ENCODE data around the gene TMPRSS11E. TPM values are rescaled to one million over a fixed set of nuclear protein-coding genes. Genes with fewer than 3 reads are reported as not detected.
"Not testable (repeated sequence)": the region's sequence is repeated elsewhere in the genome, so short reads cannot be mapped to it uniquely, and the experiment has no call there.

Gene TMPRSS11E
- polyA plus RNA-seq, 1 donor: not detected

DNA sequence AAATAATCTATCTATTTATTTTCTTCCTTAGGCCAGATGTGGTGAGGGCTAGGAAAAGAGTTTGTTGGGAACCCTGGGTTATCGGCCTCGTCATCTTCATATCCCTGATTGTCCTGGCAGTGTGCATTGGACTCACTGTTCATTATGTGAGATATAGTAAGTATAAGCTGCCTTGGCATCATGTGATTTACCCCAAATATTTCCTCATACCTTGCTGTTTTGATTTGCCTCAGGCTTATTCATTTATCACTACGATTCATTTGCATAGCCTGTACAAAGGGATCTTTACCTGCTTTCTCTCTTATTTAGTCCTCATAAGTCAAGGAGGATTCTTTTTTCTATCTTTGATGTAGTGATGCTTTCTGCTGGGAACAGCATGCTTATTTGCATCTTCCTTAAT is 14.5 kb downstream of the TMPRSS11E start:
- DNase-seq (ENCODE audit: low read depth): no peak

DNA sequence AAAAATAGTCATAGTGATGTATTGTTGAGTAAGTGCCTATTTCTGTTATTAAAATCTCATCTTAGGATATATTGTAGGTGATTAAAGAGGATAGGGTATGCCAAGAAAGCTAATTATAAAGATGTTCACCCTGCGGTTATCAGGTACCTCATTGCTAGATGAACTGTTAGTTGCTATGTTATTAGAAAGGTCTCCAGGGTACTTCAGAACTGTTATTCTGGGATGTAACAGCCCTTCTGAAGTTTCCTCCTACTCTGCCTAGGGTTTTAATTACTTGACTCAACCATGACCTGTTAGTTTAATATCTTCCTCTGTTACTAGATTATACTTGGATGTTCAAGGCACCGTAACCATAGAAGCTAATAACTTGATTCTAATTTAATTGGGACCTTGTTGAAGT is 15.4 kb downstream of the TMPRSS11E start:
- no peak for DNase-seq (ENCODE audit: low read depth)

GRCh38 chr4:68463796-68464195 is 16.5 kb downstream of the TMPRSS11E start:
- DNase-seq (ENCODE audit: low read depth): no peak

DNA sequence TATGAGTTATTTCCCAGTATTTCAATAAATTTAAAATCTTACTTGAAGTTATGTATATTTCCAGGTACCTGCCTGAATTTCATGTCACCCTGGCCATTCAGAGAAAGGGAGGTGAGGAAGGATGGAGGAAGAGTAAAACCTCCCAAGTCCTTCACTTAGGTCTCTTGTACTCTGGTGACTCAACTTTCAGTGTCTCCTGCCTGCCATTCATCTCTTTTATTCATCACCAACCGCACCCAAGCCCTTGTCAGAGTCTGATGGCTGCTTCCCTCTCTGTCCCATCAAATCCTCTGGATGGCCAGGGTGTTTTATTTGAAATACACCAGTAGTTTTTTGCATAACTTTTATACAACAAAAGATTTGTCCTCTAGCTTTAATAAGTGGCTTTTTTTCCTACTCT is 17.8 kb downstream of the TMPRSS11E start:
- DNase-seq (ENCODE audit: low read depth): no peak

- no peak for DNase-seq (ENCODE audit: low read depth)
Observed at GRCh38 chr4:68466185-68466584, 18.9 kb downstream of the TMPRSS11E start.

DNA sequence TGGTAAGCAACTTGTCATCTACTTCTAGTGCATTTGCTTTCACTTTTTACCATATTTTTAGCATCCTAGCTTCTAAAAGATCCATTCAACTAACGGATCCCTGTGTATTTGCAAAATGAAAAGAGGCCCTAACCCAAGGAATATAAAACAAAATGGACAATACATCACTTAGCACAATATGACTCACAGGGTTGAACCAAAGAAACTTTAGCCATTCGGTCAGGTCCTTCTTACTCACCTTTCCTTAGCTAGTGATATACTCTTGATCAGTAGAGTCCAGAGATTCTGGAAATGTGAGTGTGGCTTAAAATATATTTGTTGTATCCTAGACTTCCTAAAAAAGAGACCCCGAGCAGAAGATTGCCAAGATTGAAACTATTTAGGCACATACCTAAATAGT is 19.5 kb downstream of the TMPRSS11E start:
- no peak for DNase-seq (ENCODE audit: low read depth)

DNA sequence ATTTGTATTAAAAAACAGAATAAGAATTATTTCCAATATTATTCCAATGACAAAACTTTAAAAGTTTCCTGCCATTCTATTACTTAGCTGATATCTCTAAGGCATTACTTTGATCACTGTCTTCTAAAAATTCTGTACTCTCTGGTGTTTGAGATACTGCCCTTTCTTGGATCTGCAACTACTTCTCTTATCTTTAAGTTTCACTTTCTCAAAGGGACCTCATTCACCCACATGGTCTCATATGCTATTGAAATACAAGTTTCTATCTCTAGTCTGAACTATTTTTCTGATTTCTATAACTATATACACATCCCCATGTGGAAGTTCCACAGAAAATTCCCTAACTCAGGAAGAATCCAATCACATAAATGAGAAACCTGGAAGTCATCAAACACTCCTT is 22.2 kb downstream of the TMPRSS11E start:
- no peak for DNase-seq (ENCODE audit: low read depth)

DNA sequence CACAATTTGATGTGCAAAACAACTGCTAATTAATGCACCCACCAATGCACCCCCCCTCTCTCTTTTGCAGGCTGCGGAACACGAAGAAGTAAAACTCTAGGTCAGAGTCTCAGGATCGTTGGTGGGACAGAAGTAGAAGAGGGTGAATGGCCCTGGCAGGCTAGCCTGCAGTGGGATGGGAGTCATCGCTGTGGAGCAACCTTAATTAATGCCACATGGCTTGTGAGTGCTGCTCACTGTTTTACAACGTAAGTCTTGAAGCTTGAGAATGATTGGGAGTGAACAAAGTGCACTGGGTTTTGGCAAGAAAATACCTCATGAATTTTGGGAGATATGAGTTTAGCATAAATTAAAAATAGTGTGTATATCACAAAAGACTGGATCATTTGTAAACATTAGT is 28.9 kb downstream of the TMPRSS11E start:
- DNase-seq (ENCODE audit: low read depth): no peak

- DNase-seq (ENCODE audit: low read depth): no peak
Observed at GRCh38 chr4:68489338-68489737, 42.1 kb downstream of the TMPRSS11E start.

DNA sequence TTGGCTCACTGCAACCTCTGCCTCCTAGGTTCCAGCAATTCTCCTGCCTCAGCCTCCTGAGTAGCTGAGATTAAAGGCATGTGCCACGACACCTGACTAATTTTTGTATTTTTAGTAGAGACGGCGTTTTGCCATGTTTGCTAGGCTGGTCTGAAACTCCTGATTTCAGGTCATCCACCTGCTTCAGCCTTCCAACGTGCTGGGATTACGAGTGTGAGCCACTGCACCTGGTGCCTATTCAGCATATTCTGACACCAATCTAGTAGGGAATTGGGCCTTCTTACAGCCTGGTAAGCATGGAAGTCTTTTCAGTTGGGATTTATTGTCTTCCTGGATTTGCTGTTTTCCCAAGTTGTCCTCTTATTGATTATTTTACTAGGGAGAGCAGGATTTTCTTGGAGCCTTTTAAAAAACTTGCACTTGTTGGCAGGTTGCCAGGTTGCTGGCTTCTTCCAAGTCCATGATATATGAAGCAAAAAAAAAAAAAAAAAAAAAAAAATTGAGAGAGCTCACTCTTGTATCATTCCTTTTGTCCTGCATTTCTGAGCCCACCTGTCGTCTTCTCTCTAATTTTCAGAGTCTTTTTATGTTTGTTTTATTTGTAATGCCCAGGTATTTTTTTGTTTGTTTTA is 43.7 kb downstream of the TMPRSS11E start:
- no peak for DNase-seq (ENCODE audit: low read depth)

DNA sequence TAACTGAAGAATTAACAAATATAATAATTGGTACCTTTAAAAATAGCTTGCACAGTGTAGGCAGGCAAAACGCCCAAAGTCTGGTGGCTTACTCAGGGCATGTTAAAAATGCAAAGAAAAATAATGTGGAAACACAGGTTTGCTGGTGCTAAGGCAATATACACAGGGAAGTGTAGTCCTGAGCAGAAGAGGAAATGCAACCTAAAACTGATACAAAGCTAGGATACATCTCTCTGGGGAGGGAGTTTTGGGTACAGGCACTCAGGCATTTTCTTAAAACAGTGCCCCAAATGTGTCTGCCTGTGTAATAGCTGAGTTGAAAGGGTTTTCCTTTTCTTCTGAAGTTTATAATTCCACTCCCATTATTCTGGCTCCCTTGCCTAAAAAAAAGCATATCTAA is 47.4 kb downstream of the TMPRSS11E start:
- DNase-seq (ENCODE audit: low read depth): no peak

DNA sequence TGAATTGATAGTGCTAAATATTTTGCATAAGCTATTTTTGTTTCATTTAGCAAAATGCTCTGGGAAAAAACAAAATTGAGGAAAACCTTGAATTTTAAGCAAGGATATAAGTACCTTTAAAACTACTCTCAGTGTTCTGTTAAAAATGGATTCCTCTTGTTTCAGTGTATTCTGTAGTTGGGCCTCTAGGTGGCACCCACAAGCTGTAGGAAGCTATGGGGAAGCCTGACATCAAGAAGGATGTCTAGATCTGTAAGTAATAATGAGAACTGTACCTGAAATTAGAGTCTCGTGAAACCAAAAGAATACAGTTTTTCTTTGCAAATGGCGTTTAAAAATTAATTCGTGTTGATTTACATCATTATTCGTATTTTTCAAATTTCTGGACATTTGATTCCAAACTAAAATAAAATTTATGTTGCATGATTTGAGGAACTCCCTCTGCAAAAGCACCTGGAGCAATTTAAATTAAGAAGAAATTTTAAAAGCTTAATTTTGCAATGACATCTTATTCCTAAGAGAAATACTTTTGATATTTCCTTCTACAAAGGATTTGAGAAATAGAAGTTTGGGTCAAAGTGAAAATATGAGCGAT is 51.2 kb downstream of the TMPRSS11E start:
- peak; percentile 35 for DNase-seq (ENCODE audit: low read depth)

DNA sequence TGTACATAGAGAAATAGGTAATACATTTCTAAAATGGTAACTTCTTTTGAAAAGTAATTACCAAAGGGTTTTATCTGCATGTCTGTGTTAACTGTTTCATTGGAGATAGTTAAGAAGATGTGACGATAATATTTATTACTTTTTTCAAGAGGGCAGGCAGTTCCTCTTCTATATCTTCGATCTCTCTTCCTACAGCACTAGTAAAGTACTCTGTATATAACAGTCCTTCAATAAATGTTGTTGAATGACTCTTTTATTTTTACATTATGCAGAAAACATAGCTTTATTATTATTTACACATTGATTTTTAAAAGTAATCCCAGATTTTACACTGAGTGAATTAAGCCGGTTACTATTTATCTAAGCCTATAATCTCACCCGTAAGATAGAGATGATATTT is 51.8 kb downstream of the TMPRSS11E start:
- no peak for DNase-seq (ENCODE audit: low read depth)

GRCh38 chr4:68503462-68503861 is 56.2 kb downstream of the TMPRSS11E start:
- DNase-seq (ENCODE audit: low read depth): not testable (repeated sequence)

GRCh38 chr4:68504836-68505235 is 57.6 kb downstream of the TMPRSS11E start:
- not testable (repeated sequence) for DNase-seq (ENCODE audit: low read depth)

- DNase-seq (ENCODE audit: low read depth): not testable (repeated sequence)
Observed at GRCh38 chr4:68505452-68505851, 58.2 kb downstream of the TMPRSS11E start.

- DNase-seq (ENCODE audit: low read depth): no peak
Observed at GRCh38 chr4:68518889-68519288, 71.6 kb downstream of the TMPRSS11E start.

DNA sequence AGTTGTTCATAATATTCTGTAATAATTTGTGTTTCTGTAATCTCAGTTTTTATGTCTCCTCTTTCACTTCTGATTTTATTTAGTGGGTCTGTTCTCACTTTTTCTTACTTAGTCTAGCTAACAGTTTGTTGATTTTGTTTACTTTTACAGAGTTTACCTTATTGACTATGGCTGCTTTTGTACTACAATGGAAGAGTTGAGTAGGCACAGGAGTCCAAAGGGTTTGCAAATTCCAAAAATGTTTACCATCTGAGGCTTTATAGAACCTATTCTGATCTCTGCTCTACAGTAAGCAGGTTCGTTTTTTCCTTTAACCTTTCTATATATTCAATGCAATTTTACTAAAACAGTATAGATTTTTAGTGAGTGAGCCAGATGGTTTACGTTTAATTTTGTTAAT is 73.7 kb downstream of the TMPRSS11E start:
- no peak for DNase-seq (ENCODE audit: low read depth)

GRCh38 chr4:68522232-68522631 is 75.0 kb downstream of the TMPRSS11E start:
- not testable (repeated sequence) for DNase-seq (ENCODE audit: low read depth)

DNA sequence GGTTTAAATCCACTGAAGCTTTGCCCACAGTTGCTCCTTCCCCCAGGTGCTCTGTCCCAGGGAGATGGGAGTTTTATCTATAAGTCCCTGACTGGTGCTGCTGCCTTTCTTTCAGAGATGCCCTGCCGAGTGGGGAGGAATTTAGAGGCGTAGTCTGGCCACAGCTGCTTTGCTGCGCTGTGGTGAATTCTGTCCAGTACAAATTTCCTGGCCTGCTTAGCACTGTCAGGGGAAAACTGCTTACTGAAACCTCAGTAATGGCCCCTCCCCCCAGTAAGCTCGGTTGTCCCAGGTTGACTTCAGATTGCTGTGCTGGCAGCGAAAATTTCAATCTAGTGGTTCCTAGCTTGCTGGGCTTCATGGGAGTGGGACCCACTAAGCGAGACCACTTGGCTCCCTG is 88.7 kb downstream of the TMPRSS11E start:
- DNase-seq (ENCODE audit: low read depth): no peak

GRCh38 chr4:68536375-68536774 is 89.1 kb downstream of the TMPRSS11E start:
- no peak for DNase-seq (ENCODE audit: low read depth)

DNA sequence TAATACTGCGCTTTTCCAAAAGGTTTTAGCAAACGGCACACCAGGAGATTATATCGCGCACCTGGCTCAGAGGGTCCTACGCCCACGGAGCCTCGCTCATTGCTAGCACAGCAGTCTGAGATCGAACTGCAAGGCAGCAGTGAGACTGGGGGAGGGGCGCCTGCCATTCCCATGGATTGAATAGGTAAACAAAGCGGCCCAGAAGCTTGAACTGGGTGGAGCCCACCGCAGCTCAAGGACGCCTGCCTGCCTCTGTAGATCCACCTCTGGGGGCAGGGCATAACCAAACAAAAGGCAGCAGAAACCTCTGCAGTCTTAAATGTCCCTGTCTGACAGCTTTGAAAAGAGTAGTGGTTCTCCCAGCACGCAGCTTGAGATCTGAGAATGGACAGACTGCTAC is 95.5 kb downstream of the TMPRSS11E start:
- not testable (repeated sequence) for DNase-seq (ENCODE audit: low read depth)

All from forelimb muscle (tissue), 1 donor.